Measurements from ENCODE around the gene CCDC142. TPM values are rescaled to one million over a fixed set of nuclear protein-coding genes. Genes with fewer than 3 reads are reported as not detected.
A peak's percentile ranks its signal among the peaks of the same experiment; 100 is the strongest.

Gene CCDC142
- total and polyA plus RNA-seq, 4 experiments from 2014 or later, result 3.6 to 67.6 (median 37.1) TPM

GRCh38 chr2:74438248-74438647 lies 44.5 kb downstream of the CCDC142 start:
- ChIA-PET CTCF (ENCODE audit: partially characterized antibody) (no interaction called here), POLR2A (ENCODE audit: partially characterized antibody) (no interaction called here)
- Histone ChIP-seq H3K27me3 (ENCODE audit: insufficient read depth, low read length) (peaks cover 20% of the 10 kb centered on the region), H3K27ac (ENCODE audit: low read depth, low read length) (no peak overlapping the region), H3K4me3 (ENCODE audit: low read length in 2 of 2) (no peak overlapping the region), H3K36me3 (ENCODE audit: insufficient read depth, low read length) (no peaks in the 10 kb centered on the region), H3K4me1 (ENCODE audit: insufficient read depth, low read length) (peaks cover 17% of the 10 kb centered on the region), H3K9me3 (ENCODE audit: control insufficient read depth in 1 of 2, low read length in 2 of 2) (no peaks in the 10 kb centered on the region)
- no peak overlapping the region for H3K4me3 Mint-ChIP-seq
- peaks cover 3 to 11% (median 8%) of the 10 kb centered on the region in 4 donors for H3K4me1 Mint-ChIP-seq
- H3K27ac Mint-ChIP-seq, result peak overlapping the region in 2 of 7 donors; percentile 20 to 30
- intact Hi-C loops (cut with micrococcal nuclease), result no loop called here
- H3K36me3 Mint-ChIP-seq, result no peaks in the 10 kb centered on the region
- peaks cover 14 to 21% of the 10 kb centered on the region in 2 donors for H3K27me3 Mint-ChIP-seq
- no peak for DNase-seq
- no peaks in the 10 kb centered on the region for H3K9me3 Mint-ChIP-seq

GRCh38 chr2:74436848-74437695 lies 45.7 kb downstream of the CCDC142 start:
- H3K4me1 Mint-ChIP-seq, result peaks cover 2 to 7% (median 4%) of the 10 kb centered on the region in 4 donors
- peaks cover 9 to 16% of the 10 kb centered on the region in 2 donors for H3K27me3 Mint-ChIP-seq
- no peaks in the 10 kb centered on the region for H3K36me3 Mint-ChIP-seq
- POLR2A ChIA-PET (ENCODE audit: partially characterized antibody), result no interaction called here
- Histone ChIP-seq H3K36me3 (ENCODE audit: insufficient read depth, low read length) (no peaks in the 10 kb centered on the region), H3K4me1 (ENCODE audit: insufficient read depth, low read length) (peaks cover 15% of the 10 kb centered on the region), H3K27me3 (ENCODE audit: insufficient read depth, low read length) (peaks cover 18% of the 10 kb centered on the region), H3K4me3 (ENCODE audit: low read length in 2 of 2) (no peak overlapping the region), H3K27ac (ENCODE audit: low read depth, low read length) (no peak overlapping the region), H3K9me3 (ENCODE audit: control insufficient read depth in 1 of 2, low read length in 2 of 2) (no peaks in the 10 kb centered on the region)
- no peak overlapping the region for H3K4me3 Mint-ChIP-seq
- no peak for DNase-seq
- CTCF ChIA-PET (ENCODE audit: partially characterized antibody), result no interaction called here
- no peak overlapping the region for H3K27ac Mint-ChIP-seq
- intact Hi-C loops (cut with micrococcal nuclease), result no loop called here
- H3K9me3 Mint-ChIP-seq, result no peaks in the 10 kb centered on the region

- peaks cover 2 to 6% (median 4%) of the 10 kb centered on the region in 4 donors for H3K4me1 Mint-ChIP-seq
- no peaks in the 10 kb centered on the region for H3K9me3 Mint-ChIP-seq
- H3K27ac Mint-ChIP-seq, result no peak overlapping the region
- Histone ChIP-seq H3K27me3 (ENCODE audit: insufficient read depth, low read length) (peaks cover 13% of the 10 kb centered on the region), H3K27ac (ENCODE audit: low read depth, low read length) (no peak overlapping the region), H3K36me3 (ENCODE audit: insufficient read depth, low read length) (no peaks in the 10 kb centered on the region), H3K4me3 (ENCODE audit: low read length in 2 of 2) (no peak overlapping the region), H3K9me3 (ENCODE audit: control insufficient read depth in 1 of 2, low read length in 2 of 2) (no peaks in the 10 kb centered on the region), H3K4me1 (ENCODE audit: insufficient read depth, low read length) (peaks cover 8% of the 10 kb centered on the region)
- DNase-seq, result no peak
- CTCF ChIA-PET (ENCODE audit: partially characterized antibody), result no interaction called here
- intact Hi-C loops (cut with micrococcal nuclease), result no loop called here
- no peaks in the 10 kb centered on the region for H3K36me3 Mint-ChIP-seq
- POLR2A ChIA-PET (ENCODE audit: partially characterized antibody), result no interaction called here
- no peak overlapping the region for H3K4me3 Mint-ChIP-seq
- H3K27me3 Mint-ChIP-seq, result peaks cover 9 to 16% of the 10 kb centered on the region in 2 donors
Measured at GRCh38 chr2:74436111-74436805, 46.5 kb downstream of the CCDC142 start.

- no peak for DNase-seq
- Histone ChIP-seq H3K9me3 (ENCODE audit: control insufficient read depth in 1 of 2, low read length in 2 of 2) (no peaks in the 10 kb centered on the region), H3K36me3 (ENCODE audit: insufficient read depth, low read length) (no peaks in the 10 kb centered on the region), H3K4me3 (ENCODE audit: low read length in 2 of 2) (no peak overlapping the region), H3K27ac (ENCODE audit: low read depth, low read length) (no peak overlapping the region), H3K4me1 (ENCODE audit: insufficient read depth, low read length) (no peaks in the 10 kb centered on the region), H3K27me3 (ENCODE audit: insufficient read depth, low read length) (no peaks in the 10 kb centered on the region)
- H3K4me1 Mint-ChIP-seq, result no peaks in the 10 kb centered on the region
- peaks cover 0 to 1% (median 0%) of the 10 kb centered on the region in 8 donors for H3K9me3 Mint-ChIP-seq
- intact Hi-C loops (cut with micrococcal nuclease), result no loop called here
- no peak overlapping the region for H3K4me3 Mint-ChIP-seq
- peaks cover 4 to 6% of the 10 kb centered on the region in 2 donors for H3K36me3 Mint-ChIP-seq
- ChIA-PET POLR2A (ENCODE audit: partially characterized antibody) (interaction anchor here (1.6 kb wide), 1 partner anchor 40 kb away, joined by 3 read pairs; no protein-coding TSS in a partner anchor), CTCF (ENCODE audit: partially characterized antibody) (no interaction called here)
- peak overlapping the region in 1 of 7 donors; percentile 68 for H3K27ac Mint-ChIP-seq
- H3K27me3 Mint-ChIP-seq, result no peaks in the 10 kb centered on the region
Measured at GRCh38 chr2:74430502-74430901, 52.3 kb downstream of the CCDC142 start.

GRCh38 chr2:74429487-74430451 lies 53.0 kb downstream of the CCDC142 start:
- H3K4me3 ChIP-seq (ENCODE audit: low read length in 2 of 2), result no peak overlapping the region
- peaks cover 8 to 13% of the 10 kb centered on the region in 2 donors for H3K36me3 Mint-ChIP-seq
- no peaks in the 10 kb centered on the region for H3K9me3 ChIP-seq (ENCODE audit: control insufficient read depth in 1 of 2, low read length in 2 of 2)
- H3K4me1 ChIP-seq (ENCODE audit: insufficient read depth, low read length), result no peaks in the 10 kb centered on the region
- no peaks in the 10 kb centered on the region for H3K4me1 Mint-ChIP-seq
- no peaks in the 10 kb centered on the region for H3K27me3 Mint-ChIP-seq
- no peaks in the 10 kb centered on the region for H3K36me3 ChIP-seq (ENCODE audit: insufficient read depth, low read length)
- no peak overlapping the region for H3K4me3 Mint-ChIP-seq
- intact Hi-C loops (cut with micrococcal nuclease), result no loop called here
- no peaks in the 10 kb centered on the region for H3K27me3 ChIP-seq (ENCODE audit: insufficient read depth, low read length)
- peaks cover 0 to 1% (median 0%) of the 10 kb centered on the region in 8 donors for H3K9me3 Mint-ChIP-seq
- CTCF ChIA-PET (ENCODE audit: partially characterized antibody), result no interaction called here
- no peak for DNase-seq
- peak overlapping the region in 1 of 7 donors; percentile 68 for H3K27ac Mint-ChIP-seq
- POLR2A ChIA-PET (ENCODE audit: partially characterized antibody), result interaction anchor here (1.6 kb wide), 1 partner anchor 39 kb away, joined by 3 read pairs; no protein-coding TSS in a partner anchor
- no peak overlapping the region for H3K27ac ChIP-seq (ENCODE audit: low read depth, low read length)

- peaks cover 9 to 13% of the 10 kb centered on the region in 2 donors for H3K36me3 Mint-ChIP-seq
- Histone ChIP-seq H3K27ac (ENCODE audit: low read depth, low read length) (no peak overlapping the region), H3K4me1 (ENCODE audit: insufficient read depth, low read length) (no peaks in the 10 kb centered on the region), H3K27me3 (ENCODE audit: insufficient read depth, low read length) (no peaks in the 10 kb centered on the region), H3K9me3 (ENCODE audit: control insufficient read depth in 1 of 2, low read length in 2 of 2) (no peaks in the 10 kb centered on the region), H3K4me3 (ENCODE audit: low read length in 2 of 2) (no peak overlapping the region), H3K36me3 (ENCODE audit: insufficient read depth, low read length) (no peaks in the 10 kb centered on the region)
- no peak overlapping the region for H3K4me3 Mint-ChIP-seq
- H3K9me3 Mint-ChIP-seq, result peaks cover 0 to 1% (median 0%) of the 10 kb centered on the region in 8 donors
- no peaks in the 10 kb centered on the region for H3K4me1 Mint-ChIP-seq
- DNase-seq, result no peak
- POLR2A ChIA-PET (ENCODE audit: partially characterized antibody), result interaction anchor here (1.4 to 1.6 kb wide), 2 partner anchors 38 to 44 kb away, joined by 3 read pairs; partner anchors contain the start of gene MRPL53
- no peaks in the 10 kb centered on the region for H3K27me3 Mint-ChIP-seq
- intact Hi-C loops (cut with micrococcal nuclease), result no loop called here
- peak overlapping the region in 1 of 7 donors; percentile 56 for H3K27ac Mint-ChIP-seq
- CTCF ChIA-PET (ENCODE audit: partially characterized antibody), result no interaction called here
Measured at GRCh38 chr2:74428675-74429074, 54.1 kb downstream of the CCDC142 start.
